Activated CD8-positive, alpha-beta memory T cell treated with anti-CD3 and anti-CD28 coated beads for 1 hour (primary cell): ENCODE measurements around the gene PTPRN2.
"Not testable (repeated sequence)": the region's sequence is repeated elsewhere in the genome, so short reads cannot be mapped to it uniquely, and the experiment has no call there.

Experiments
- DNase-seq, 2 donors: peaks; one replicate each; pipeline ENCODE4 v3.0.0-alpha.2; 2020; ENCODE audit warnings: low read depth in 1 of 2; ENCODE audit errors: extremely low read depth in 1 of 2

The PTPRN2 gene

DNA sequence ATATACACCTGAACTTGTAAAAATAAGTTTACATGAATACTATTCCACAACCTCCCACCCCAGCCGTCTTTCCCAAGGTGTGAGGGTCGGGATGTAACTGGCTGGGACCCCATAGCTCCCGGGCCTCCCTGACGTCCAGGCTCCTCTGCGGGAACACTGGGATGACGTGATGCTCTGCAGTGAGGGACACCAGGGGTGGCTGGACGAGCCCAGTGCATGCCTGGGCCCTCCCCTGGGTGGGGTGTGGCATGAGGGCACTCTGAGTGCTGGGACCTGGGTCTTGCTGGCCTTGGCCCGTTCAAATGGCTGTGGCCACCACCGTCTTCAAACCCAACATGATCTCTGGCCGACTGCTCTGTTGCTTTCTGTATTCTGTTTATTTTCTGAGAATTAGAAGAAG, 1068.4 kb downstream of the PTPRN2 start:
- DNase-seq, result no peak

DNA sequence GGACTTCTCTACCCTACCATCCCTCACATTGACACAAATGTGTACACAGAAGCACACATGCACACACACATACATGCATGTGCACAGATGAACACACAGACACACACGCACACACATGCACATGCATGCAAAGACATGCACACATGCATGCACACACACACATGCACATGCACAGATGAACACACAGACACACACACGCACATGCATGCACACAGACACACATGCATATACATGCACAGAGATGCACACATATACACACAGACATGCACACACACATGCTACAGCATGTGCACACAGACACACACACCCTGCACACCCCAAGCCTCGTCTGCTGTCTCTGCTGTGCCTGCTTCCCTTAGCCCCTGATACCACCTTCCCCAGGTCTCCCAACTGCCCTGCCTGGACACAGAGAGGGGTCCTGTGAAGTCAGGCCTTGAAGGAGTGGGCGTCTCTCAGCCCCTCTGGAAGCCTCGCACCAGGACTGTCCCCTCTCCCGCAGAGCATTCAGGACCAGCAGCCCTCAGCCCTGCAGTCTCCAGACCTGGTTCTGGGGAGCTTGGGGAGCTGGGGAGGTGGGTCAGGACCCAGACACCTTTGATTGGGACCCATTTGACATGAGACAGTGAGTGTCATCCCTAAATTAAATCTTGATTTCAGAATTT, 1069.0 kb downstream of the PTPRN2 start:
- no peak for DNase-seq

DNA sequence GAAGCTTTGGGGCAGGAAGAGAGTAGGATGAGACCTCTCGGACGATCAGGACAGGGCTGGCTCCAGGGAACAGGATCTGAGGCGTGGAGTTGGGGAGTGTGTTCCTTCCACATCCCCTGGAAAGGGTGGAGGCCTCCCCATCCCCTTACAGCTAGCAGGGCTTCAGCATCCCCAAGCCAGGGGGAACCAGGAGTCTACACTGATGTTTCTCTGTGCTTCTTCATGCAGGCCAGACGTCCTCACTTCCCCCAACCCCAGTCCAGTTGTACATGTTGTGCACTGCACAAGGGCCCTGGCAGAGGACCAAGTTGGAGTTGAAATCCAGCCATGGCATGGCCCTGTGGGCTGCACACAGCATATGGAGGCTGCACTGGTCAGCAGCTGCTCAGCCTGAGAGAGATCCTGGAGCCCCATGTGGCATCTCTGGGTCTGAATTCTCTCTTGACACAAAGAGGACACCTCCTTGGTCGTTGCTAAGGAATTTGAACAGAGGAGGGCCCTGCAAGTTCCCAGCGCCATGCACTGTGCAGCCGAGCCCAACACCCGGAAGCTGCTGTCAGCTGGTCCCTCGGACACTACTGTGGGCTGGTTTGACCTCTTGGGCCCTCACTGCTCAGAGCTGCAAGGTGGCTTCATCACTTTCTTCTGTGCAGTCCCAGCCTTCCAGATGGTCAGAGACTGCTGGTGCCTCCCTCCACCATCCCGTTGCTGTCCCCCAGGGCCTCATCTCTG, 1069.7 kb downstream of the PTPRN2 start:
- DNase-seq, result no peak

DNA sequence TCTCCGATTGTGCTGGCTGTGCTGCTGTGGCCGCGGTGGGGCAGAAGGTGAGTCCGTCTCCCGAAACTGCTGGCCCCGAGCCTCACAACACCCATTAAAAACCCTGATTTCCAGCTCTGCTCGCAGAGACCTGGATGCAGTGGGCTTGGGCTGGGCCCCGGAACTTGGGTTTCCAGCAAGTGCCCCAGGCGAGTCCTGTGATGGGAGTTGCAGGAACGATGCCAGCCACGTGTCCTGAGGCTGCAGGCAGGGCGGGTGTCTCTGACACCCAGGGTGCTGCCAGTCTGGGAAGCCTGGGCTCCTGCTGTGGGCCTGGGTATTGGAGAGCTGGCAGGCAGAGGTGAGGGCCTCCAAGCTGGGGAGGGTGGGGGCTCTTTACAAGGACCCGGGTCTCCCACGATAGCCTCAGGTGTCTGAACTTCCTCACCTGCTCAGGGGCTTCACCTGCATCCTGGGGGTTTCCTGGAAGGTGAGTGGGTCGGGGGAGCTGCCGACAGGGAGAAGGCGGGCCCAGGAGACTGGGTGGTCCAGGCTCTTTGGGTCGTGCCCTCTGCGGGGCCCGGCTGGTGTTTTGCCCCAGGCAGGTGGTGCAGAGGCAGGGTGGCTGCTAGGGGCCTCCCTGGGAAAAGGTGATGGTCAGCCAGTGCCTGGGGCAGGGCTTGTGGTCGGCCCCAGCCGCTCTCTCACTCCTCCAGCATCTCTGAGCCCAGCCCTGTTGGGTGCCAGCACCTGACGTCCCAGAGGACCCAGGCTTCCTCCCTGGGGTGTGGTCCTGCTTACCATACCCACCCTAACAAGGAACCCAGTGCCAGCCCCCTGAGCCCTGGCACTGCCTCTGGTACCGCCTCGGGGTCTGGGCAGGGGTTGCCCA, 1070.5 kb downstream of the PTPRN2 start:
- no peak for DNase-seq

DNA sequence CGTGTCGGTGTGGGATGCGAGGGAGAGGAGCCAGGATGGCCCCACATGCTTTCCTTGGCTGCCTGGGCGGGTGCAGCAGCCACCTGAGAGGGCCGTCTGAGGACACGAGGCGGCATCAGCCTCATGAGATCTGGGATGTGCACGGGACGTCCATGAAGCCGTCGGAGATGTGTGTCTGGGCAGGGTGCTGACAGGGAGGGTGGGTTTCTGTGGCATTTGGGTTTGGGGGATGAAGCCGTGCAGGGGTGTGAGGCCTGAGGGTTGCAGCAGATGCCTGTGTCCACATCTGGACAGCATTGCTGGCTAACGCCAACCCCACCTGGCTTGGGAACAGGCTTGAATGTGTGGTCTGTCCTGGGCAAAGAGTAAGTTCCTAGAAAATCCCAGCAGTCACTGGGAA, 1071.3 kb downstream of the PTPRN2 start:
- DNase-seq, result no peak

DNA sequence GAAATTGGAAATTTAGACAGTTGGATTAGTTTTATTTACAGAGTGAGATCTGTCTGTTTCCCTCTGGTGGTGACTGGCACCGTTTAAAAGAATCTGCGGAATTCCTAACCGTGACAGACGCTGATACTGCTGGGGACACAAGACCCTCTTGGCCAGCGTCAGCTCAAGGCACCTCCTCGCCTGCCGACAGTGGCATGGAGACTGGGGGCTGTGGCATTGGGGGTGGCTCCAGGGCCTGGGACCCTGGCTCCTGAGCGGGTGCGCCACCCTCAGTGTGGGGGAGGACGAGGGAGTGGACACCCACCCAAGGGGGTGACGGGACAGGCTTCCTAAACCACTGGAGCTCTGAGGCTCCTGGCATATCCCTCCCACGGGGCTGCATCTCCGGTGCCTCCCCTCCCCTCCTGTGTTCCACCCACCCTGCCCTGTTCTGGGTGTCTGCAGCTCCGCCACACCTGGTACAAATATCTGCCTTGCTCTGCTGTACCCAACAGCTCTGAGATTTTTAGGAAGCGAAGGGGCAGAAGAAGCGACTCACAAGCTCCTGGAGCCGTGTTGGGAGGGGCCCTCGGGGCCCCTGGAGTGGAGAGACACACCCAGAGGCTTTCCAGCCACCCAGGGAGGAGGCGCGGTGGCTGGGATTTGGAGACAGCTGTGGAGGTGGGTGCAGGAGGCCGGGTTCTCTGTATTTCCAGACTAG, 1072.1 kb downstream of the PTPRN2 start:
- no peak for DNase-seq

DNA sequence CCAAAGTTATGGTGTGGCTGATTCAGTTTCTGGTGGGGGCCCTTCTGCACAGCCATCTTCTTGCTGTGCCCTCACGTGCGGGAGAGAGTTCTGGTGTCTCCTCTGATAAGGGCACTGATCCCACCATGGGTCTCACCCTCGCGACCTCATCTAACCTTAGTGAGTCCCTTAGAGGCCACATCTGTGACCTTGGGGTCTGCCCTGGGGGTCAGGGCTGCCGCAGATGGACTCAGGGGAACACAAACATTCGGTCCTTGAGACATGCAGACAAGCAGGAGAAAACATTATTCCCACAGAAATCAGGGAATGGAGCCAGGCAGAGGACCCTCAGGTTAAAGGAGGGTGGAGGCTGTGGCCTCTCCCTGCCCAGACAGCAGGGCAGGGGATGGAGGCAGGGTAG, 1072.9 kb downstream of the PTPRN2 start:
- no peak for DNase-seq

DNA sequence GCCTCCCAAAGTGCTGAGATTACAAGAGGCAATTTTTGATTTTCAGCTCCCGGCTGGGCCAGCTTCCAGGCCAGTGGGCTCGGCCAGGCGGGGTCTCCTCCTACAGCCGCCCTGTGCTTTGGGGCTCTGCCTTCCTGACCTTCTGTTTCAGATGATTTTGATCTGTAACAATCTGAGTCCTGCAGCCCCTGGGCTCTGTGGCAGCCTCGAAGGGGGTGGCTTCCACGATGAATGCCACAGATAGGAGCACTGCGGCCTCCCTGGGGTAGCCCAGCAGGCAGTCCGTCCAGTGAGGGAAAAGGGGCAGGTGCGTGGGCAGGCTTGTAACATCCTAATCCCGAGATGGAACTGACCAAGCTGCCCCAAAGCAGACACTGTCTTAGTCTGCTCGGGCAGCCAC, 1073.3 kb downstream of the PTPRN2 start:
- DNase-seq, result no peak

DNA sequence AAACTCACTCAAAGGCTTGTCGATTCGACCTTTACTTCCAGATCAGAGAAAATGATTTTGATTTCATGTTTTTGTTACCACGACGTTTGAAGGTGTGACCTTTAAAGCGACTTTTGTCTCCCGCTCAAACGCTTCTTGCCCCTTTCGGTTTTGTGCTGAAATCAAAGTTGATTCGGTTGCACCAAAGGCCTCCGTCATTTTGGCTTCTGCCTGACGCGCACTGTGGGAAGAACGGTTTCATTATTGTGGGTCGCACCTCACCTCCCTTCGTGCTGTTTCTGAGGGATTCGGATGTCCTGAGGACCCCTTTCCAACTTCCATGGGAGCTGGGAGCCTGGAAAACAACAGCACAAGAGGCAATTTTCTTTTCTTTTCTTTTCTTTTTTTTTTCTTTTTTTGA, 1073.9 kb downstream of the PTPRN2 start:
- no peak for DNase-seq

DNA sequence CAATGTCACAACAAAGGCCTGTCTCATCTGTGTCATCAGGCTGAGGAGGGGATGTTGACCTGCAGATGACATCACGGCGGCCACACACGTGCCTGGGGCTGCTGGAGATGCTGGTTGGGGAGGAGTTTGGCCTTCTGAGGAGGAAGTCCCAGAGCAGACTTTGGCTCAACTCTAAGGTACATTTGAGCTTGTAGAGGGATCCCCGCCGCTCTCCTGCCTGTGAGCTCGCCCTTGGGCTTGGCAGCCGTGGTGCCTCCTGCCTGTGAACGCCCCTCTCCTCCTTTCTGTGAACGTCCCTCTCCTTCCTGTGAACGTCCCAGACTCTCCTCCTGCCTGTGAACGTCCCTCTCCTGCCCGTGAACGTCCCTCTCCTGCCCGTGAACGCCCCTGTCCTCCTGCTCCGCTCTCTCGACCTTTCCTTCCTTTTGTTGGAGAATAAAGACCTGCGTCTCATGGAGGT, 1074.4 kb downstream of the PTPRN2 start:
- DNase-seq, result no peak

DNA sequence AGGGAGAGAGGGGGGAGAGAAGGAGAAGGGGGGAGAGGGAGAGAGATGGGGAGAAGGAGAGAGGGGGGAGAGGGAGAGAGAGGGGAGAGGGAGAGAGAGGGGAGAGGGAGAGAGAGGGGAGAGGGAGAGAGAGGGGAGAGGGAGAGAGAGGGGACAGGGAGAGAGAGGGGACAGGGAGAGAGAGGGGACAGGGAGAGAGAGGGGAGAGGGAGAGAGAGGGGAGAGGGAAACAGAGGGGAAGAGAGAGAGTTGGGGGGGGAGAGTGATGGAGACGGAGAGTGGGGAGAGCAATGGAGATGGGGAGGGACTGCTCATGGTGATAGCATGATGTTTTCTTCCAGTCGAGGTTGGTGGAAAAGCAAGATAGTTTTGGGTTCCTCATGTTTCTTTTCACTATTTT, 1078.4 kb downstream of the PTPRN2 start:
- no peak for DNase-seq

DNA sequence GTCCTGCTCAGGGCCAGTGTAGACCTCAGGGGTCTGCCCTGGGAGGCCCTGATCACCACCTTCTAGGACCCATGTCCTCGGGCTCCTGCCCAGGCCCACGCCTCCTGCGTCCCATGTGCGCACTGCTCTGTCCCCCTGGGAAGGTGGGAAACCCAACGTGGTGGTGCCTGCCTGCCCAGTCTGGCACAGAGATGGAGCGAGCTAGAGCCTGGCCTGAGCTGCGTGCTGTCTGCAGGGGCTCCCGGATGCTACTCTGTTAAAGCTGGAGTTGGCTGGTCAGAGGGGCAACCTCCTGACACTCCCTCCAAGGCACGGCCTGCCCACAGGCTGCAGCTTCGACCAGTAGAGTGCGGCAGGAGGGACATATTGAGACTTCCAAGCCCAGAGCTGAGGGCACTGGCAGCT, 1079.1 kb downstream of the PTPRN2 start:
- DNase-seq, result no peak

DNA sequence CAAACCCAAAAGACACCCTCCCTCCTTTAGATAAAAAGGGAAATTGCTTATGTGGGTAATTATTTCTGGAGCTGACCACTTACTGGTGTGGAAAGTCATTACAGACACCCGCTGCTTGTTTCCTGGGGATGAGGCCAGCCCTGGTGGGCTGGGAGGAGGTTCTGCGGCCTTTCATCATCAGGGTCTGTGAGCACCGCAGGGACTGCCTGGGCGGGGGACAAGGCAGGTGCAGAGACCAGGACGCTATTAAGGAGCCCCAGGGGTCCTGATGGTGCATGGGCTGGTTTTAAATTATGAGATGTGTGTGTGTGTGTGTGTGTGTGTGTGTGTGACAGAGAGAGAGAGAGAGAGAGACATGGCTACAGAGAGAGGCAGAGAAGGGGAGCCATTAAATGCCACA, 1079.6 kb downstream of the PTPRN2 start:
- DNase-seq, result no peak

DNA sequence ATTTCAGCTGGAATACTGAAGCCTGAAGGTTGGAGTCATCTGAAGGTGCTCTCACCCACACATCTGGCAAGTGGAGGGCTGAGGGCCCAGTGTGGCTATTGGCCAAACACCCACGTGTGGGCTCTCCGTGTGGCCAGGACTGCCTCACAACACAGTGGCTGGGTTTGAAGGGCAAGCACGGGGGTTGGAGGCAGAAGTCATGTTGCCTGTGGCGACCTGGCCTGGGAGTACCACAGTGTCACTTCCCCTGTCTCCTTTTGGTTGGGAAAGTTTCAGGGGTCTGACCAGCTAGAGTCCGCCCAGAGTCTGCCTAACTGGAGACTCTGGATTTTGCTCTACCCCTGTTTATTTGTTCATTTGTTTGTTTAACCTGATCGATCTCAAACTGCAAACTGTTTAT, 1081.4 kb downstream of the PTPRN2 start:
- no peak for DNase-seq

DNA sequence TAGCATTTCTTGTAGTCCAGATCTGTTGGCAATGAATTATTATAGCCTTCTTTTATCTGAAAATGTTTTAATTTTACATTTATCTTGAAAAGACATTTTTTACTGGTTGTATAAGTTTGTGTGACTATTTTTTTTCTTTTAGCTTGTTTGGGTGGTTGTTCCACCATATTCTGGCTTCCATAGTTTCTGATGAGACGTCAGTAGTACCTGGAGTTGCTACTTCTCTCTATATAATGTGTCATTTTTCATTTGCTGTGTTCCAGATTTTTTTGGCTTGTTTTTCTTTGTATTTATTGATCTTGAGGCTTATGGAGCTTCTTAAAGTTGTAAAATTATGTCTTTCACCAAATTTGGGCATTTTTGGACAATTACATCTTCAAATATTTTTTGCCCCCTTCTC, 1082.0 kb downstream of the PTPRN2 start:
- no peak for DNase-seq

DNA sequence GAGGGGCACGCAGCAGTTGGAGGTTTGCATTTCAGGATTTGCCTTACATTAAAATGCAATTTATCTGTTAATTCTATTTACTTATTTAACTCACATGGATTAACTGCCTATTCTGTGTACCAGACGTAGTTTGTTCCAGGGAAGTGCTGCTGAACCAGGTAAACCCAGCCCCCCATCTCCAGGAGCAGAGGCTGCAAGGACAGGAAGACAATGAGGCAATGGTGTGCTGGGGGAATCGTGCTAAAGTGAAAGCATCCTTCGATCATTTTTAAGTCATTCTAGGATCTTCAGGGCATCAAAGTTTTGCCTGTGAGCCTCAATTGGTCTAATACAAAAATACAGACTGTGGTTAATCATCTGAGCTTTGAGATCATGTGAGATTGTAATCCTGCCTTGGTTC, 1084.4 kb downstream of the PTPRN2 start:
- DNase-seq, result no peak

DNA sequence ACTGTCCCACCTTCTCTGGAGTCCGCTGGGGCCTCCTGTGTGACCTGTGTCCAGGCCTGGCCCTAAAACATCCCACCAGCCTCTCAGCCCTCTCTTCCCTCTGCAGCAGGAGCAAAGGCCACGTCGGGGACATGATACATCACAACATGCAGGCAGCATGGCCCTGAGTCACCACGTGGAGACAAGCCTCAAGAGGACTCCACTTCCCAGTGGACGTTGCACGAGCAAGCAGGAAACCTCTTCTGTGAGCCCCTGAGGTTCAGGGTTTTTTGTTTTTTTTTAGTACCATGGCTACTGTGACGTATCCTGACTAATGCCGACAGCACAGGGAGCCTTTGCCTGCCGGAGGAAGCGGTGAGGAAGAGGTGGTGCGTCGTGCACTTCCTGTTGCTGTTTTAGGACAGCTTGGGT, 1084.9 kb downstream of the PTPRN2 start:
- peak; percentile 35 to 51 for DNase-seq

DNA sequence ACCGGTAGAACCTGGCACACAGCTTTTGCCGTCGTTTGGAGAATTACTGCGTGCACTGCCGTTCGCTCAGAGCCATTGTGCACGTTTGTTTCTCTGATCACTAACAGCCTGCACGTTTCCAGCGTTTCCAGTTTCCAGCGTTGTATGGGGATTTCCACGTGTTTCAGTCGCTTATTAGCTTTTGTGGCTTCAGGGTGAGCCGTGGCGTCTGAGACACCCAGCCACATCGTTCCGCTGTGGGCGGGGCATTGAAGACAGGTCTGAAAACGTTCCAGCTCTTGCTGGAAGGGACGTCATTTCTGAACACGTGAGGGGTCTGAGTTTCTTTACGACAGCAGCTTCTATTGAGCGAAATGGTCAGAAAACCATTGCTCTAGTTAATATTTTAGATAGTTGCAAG, 1086.0 kb downstream of the PTPRN2 start:
- DNase-seq, result no peak

DNA sequence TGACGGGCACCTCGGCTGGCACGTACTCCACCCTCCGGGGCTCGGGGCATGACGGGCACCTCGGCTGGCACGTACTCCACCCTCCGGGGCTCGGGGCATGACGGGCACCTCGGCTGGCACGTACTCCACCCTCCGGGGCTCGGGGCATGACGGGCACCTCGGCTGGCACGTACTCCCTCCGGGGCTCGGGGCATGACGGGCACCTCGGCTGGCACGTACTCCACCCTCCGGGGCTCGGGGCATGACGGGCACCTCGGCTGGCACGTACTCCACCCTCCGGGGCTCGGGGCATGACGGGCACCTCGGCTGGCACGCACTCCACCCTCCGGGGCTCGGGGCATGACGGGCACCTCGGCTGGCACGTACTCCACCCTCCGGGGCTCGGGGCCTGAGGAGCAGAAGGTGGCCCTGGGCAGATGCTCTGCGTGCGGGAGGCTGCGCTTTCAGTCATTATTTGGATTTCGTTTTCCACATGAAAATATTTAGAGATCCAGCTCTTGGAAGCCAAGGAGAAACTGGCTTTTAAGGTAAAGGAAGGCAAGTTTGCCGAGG, 1086.6 kb downstream of the PTPRN2 start:
- not testable (repeated sequence) for DNase-seq

DNA sequence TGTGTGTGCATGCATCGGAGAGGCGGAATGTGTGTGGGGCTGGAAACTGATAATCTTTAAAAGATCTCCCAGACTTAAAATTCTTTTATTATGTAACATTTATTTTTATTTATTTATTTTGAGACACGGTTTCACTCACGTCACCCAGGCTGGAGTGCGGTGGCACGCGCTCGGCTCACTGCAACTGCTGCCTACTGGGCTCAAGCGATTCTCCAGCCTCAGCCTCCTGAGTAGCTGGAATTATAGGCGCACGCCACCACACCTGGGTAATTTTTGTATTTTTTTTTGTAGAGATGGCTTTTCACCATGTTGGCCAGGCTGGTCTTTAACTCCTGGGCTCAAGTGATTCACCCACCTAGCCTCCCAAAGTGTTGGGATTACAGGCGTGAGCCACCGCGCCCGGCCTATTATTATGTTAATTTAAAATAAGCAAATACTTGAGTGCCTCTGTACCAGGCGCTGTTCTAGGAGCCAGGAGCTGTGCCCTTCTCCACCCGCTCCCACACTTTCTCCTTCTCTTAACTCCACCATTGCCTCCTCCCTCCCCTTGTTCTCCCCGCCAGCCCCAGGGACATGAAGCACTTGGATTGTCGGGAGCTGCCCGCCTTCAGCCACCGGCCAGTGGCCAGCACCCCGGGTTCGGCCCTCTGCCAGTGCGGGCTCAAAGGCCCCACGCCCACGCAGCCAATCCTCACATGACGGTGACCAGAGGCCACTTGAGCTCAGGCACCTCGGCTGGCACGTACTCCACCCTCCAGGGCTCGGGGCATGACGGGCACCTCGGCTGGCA, 1087.3 kb downstream of the PTPRN2 start:
- no peak for DNase-seq
